Heart left ventricle (tissue), 13 donors: ENCODE data around the gene MPZL1.

Experiments used
- CTCF ChIP-seq, 12 donors: fragments of 200-600 bp; sonication (generic) in 4 of 12; IDR thresholded peaks; one replicate each; pipeline versions ENCODE4 v1.5.0 to v1.8.0; 2018 to 2022; ENCODE audit warnings: antibody characterized with exemption in 12 of 12, mild to moderate bottlenecking in 5 of 12
- POLR2A ChIP-seq, 2 donors: fragments of 450-650 bp; IDR thresholded peaks; one replicate each; pipeline ENCODE4 v1.6.1; 2017; ENCODE audit warnings: antibody characterized with exemption in 2 of 2, mild to moderate bottlenecking in 2 of 2, moderate library complexity in 2 of 2
- donor health status: ischemic (EF 13 %, LVEDD 7.1; RV severe dilation, severe dysfunction).
- donor health status: DM: no; HTN: yes; CAD: no.
- donor health status: DM: no; HTN: no; CAD: no.
- donor health status: ischemic (EF 25% LVEDD 6.9; RV normal size, moderate dysfunction).
- donor health status: ischemic (EF 25% LVEDD 5.7; RV mildly dilated, moderate dysfunction).
- donor health status: ischemic (EF 35%, LVEDD 5.7; RV mildly dilated, moderate dysfunction).
- donor health status: nonischemic (EF 11% LVEDD 7.7; RV severe dilation, severe dysfunction).
- donor health status: DM: yes; HTN: yes; CAD: no.
- donor health status: PGD.
- donor health status: ischemic (EF 29% LVEDD 5.4; RV normal size, mild dysfunction).
- donor health status: nonischemic (EF 23%, LVEDD 6.1; RV moderate dilation, normal function).

DNA sequence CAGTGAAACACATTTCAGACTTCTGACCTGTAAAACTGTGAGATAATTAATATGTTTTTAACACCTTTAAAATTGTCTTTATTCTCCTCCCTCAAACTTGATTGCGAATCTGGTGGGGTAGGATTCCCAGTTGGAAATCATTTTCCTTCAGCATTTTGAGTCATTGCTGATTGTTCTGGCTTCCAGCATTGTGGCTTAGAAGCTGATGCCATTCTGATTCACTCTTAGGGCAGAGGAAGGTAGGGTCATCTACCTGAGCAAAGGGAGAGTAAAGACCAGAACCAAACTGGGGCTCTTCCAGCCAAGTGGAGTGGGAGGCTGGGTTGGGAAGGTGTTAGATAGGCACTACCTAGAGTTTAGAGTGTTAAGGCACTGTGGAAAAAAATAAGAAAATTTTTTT is 61.2 kb downstream of the MPZL1 start:
- TF ChIP-seq CTCF (IDR thresholded peaks at IDR 0.05) (no peak), POLR2A (IDR thresholded peaks at IDR 0.05) (no peak)
